Upper lobe of right lung (tissue), 1 donor: ENCODE data around the gene USP25. TPM values are rescaled to one million over a fixed set of nuclear protein-coding genes. Genes with fewer than 3 reads are reported as not detected.

Experiments used
- ATAC-seq: fragments of 200-7000 bp; cut with Tn5 transposase; one replicate; pipeline ENCODE4 v1.9.1; 2020; ENCODE audit warnings: mild to moderate bottlenecking, moderate library complexity
- DNase-seq: peaks from one replicate; pipeline ENCODE4 v3.0.0-alpha.2; 2020
- H3K27ac ChIP-seq: fragments of 200-600 bp; one replicate; pipeline ENCODE4 v1.8.0; 2022
- H3K27me3 ChIP-seq: fragments of 200-600 bp; one replicate; pipeline ENCODE4 v1.8.0; 2022; ENCODE audit warnings: mild to moderate bottlenecking
- H3K36me3 ChIP-seq: fragments of 200-600 bp; one replicate; pipeline ENCODE4 v1.8.0; 2022
- H3K4me1 ChIP-seq: fragments of 200-600 bp; one replicate; pipeline ENCODE4 v1.8.0; 2022
- H3K4me3 ChIP-seq: fragments of 200-600 bp; one replicate; pipeline ENCODE4 v1.8.0; 2022; ENCODE audit warnings: mild to moderate bottlenecking
- H3K9me3 ChIP-seq: fragments of 200-600 bp; one replicate; pipeline ENCODE4 v1.8.0; 2022
- CTCF ChIP-seq: fragments of 200-600 bp; IDR thresholded peaks from one replicate; pipeline ENCODE4 v1.8.0; 2022; ENCODE audit warnings: antibody characterized with exemption
- intact Hi-C: fragments of 100-400 bp; cut with DNase I; formaldehyde crosslinking; loops from one replicate; pipeline ENCODE4 v1.11.0; 2022
- total RNA-seq: library from RNA; stranded (reverse); fragmentation: NEBNext Ultra II Directional; extraction: Animal tissue kit (Norgen Biotek cat#: 25700); gene quantifications from one replicate; pipeline ENCODE4 v1.2.1, GENCODE V29; 2021
- donor health status: DM: no; HTN: yes; CAD: no; lungs with severe emphysema.

USP25 gene
- total RNA-seq, 1 donor from 2014 or later, result 65.0 TPM

- Histone ChIP-seq H3K27ac (no peak overlapping the region), H3K27me3 (no peaks in the 10 kb centered on the region), H3K36me3 (no peaks in the 10 kb centered on the region), H3K9me3 (no peaks in the 10 kb centered on the region), H3K4me3 (no peak overlapping the region), H3K4me1 (peaks cover 28% of the 10 kb centered on the region)
- intact Hi-C loops, result no loop called here
- TF ChIP-seq CTCF, result no peak
- DNase-seq, result no peak
- ATAC-seq, result no peak
These were observed 35.1 kb downstream of the USP25 start for GRCh38 chr21:15764878-15765277.

GRCh38 chr21:15766952-15767603, 37.3 kb downstream of the USP25 start:
- Histone ChIP-seq H3K27me3 (no peaks in the 10 kb centered on the region), H3K36me3 (no peaks in the 10 kb centered on the region), H3K4me3 (no peak overlapping the region), H3K4me1 (peaks cover 16% of the 10 kb centered on the region), H3K9me3 (no peaks in the 10 kb centered on the region), H3K27ac (no peak overlapping the region)
- DNase-seq, result no peak
- no peak for ATAC-seq
- intact Hi-C loops, result no loop called here
- TF ChIP-seq CTCF, result no peak

- ATAC-seq, result no peak
- no peaks in the 10 kb centered on the region for H3K27me3 ChIP-seq
- no peak overlapping the region for H3K27ac ChIP-seq
- H3K4me3 ChIP-seq, result no peak overlapping the region
- TF ChIP-seq CTCF, result no peak
- no peaks in the 10 kb centered on the region for H3K9me3 ChIP-seq
- peaks cover 13% of the 10 kb centered on the region for H3K4me1 ChIP-seq
- no peak for DNase-seq
- intact Hi-C loops, result no loop called here
- no peaks in the 10 kb centered on the region for H3K36me3 ChIP-seq
These were observed 38.3 kb downstream of the USP25 start for GRCh38 chr21:15768045-15768601.

GRCh38 chr21:15768853-15769252, 39.1 kb downstream of the USP25 start:
- intact Hi-C loops, result no loop called here
- TF ChIP-seq CTCF, result no peak
- no peak overlapping the region for H3K27ac ChIP-seq
- ATAC-seq (no peak), DNase-seq (no peak)
- no peaks in the 10 kb centered on the region for H3K27me3 ChIP-seq
- H3K4me3 ChIP-seq, result no peak overlapping the region
- H3K9me3 ChIP-seq, result no peaks in the 10 kb centered on the region
- H3K36me3 ChIP-seq, result no peaks in the 10 kb centered on the region
- peaks cover 13% of the 10 kb centered on the region for H3K4me1 ChIP-seq

- intact Hi-C loops, result no loop called here
- no peak for TF ChIP-seq CTCF
- Histone ChIP-seq H3K27me3 (no peaks in the 10 kb centered on the region), H3K9me3 (no peaks in the 10 kb centered on the region), H3K27ac (no peak overlapping the region), H3K4me1 (peaks cover 13% of the 10 kb centered on the region), H3K36me3 (no peaks in the 10 kb centered on the region), H3K4me3 (no peak overlapping the region)
- DNase-seq (no peak), ATAC-seq (no peak)
These were observed 41.5 kb downstream of the USP25 start for GRCh38 chr21:15771311-15771710.
